Prostate gland (tissue), 2 donors: ENCODE results near the gene MEFV.

Experiments used
- POLR2A ChIP-seq: fragments of 450-650 bp; IDR thresholded peaks from one replicate; pipeline ENCODE4 v1.6.1; 2016; ENCODE audit warnings: antibody characterized with exemption, mild to moderate bottlenecking
- TF ChIP-seq, protein P1 (sequence below), 4 experiments: fragments of 200-600 bp in 2 of 4; fragments of 450-650 bp in 2 of 4; sonication (generic) in 2 of 4; IDR thresholded peaks; 1 replicate in 3 of 4; 2 replicates in 1 of 4; pipeline ENCODE4 v1.5.1; 2016 to 2019; ENCODE audit warnings: antibody characterized with exemption in 4 of 4, mild to moderate bottlenecking in 2 of 4, moderate library complexity in 2 of 4

DNA sequence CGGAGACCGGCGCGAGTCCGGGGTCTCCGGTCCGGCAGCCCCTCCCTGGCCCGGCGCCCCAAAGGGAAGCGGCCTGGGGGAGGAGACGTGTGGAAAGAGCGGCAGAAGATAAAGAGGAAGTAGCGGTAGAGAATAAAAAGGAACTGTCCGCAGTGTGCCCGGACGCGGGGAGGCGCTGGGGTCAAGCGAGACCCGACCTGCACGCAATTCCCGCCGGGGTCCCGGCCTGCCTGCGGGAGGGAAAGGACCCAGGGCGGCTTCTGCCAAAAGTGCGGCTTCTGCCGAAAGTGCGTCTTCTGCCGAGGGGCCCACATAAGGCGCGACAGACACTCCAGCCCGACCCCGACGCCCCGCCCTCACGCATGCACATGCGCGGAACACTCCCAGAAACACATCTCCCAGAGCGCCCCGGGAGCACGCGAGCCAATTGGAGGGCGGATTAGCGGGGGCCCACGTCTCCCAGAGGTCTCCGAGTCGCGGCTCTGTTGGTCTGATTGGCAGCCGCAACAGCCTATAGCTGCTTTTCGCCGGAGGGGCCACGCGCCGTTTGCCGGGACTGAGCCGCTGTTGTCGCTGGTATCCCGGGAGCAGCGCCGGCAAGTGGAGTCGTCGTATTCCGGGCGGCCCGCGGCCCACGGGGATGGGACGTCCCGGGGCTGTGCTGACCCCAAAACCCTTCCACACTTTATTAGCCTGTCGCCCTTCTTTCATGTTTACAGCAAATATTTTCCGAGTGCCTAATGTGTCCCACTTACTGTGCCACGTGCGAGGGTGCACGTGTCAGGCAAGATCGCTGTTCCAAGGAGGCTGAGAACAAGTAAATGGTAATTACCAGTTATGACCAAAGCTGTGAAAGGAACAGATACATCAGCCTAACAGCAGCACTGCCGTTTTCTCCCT lies 8.0 kb upstream of the MEFV start:
- TF ChIP-seq, protein P1, sequence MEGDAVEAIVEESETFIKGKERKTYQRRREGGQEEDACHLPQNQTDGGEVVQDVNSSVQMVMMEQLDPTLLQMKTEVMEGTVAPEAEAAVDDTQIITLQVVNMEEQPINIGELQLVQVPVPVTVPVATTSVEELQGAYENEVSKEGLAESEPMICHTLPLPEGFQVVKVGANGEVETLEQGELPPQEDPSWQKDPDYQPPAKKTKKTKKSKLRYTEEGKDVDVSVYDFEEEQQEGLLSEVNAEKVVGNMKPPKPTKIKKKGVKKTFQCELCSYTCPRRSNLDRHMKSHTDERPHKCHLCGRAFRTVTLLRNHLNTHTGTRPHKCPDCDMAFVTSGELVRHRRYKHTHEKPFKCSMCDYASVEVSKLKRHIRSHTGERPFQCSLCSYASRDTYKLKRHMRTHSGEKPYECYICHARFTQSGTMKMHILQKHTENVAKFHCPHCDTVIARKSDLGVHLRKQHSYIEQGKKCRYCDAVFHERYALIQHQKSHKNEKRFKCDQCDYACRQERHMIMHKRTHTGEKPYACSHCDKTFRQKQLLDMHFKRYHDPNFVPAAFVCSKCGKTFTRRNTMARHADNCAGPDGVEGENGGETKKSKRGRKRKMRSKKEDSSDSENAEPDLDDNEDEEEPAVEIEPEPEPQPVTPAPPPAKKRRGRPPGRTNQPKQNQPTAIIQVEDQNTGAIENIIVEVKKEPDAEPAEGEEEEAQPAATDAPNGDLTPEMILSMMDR (IDR thresholded peaks at IDR 0.05): peak in 1 of 4 experiments; percentile 9
- peak; percentile 81 for TF ChIP-seq POLR2A
